Measurements from ENCODE around the gene TLR1.
"Not testable (repeated sequence)": the region's sequence is repeated elsewhere in the genome, so short reads cannot be mapped to it uniquely, and the experiment has no call there.

TLR1 gene, protein sequence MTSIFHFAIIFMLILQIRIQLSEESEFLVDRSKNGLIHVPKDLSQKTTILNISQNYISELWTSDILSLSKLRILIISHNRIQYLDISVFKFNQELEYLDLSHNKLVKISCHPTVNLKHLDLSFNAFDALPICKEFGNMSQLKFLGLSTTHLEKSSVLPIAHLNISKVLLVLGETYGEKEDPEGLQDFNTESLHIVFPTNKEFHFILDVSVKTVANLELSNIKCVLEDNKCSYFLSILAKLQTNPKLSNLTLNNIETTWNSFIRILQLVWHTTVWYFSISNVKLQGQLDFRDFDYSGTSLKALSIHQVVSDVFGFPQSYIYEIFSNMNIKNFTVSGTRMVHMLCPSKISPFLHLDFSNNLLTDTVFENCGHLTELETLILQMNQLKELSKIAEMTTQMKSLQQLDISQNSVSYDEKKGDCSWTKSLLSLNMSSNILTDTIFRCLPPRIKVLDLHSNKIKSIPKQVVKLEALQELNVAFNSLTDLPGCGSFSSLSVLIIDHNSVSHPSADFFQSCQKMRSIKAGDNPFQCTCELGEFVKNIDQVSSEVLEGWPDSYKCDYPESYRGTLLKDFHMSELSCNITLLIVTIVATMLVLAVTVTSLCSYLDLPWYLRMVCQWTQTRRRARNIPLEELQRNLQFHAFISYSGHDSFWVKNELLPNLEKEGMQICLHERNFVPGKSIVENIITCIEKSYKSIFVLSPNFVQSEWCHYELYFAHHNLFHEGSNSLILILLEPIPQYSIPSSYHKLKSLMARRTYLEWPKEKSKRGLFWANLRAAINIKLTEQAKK

DNA sequence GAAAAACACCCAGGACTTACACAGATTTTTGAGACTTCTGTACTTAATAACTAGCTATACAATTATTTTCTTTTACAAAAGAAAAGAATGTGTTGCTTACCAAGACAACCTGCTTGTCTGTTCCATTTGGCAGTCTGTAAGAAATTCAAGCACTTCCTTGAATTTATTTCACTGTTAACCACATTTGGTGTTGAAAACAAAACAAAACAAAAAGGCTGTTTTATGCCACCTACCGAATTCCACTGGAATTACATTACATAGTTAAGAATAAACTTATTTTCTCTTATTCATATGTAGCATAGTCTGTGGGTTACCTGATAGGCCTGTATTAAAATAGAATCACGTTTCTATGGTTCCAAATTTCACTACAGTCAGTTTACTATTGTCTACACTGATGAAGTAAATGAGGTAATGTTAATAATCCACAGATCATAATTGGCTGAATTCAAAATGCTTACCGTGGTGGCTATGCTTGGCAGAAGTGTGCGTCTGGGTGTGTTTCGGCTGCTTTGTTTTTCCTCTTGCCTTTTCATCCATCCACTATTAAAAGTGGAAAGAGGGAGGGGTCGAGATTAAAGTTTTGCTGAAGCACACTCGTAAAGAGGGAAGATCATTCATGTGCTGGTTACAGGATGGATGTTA, at the start of gene TLR1:
TSS of gene TLR1 (minus strand) at position 138 of the 642 bp plus-strand sequence. CDS start 5,960 bp downstream, outside the sequence.
- DNase-seq: no peak

DNA sequence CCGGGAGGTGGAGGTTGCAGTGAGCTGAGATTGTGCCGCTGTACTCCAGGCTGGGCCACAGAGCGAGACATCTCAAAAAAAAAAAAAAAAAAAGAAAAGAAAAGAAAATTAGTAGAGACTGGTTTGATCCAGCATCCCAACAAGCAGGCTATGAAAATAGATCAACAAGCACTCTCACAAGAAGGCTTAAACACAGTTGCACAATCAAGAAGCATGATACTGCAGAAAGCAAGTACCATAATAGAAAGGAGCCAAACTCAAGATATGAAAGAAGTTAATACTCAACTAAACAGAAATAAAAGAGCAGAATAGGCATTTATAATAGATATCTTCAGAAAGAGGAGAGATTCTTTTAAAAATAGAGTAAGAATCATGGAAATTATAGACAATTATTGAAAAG, 41.4 kb upstream of the TLR1 start:
- DNase-seq: no peak

DNA sequence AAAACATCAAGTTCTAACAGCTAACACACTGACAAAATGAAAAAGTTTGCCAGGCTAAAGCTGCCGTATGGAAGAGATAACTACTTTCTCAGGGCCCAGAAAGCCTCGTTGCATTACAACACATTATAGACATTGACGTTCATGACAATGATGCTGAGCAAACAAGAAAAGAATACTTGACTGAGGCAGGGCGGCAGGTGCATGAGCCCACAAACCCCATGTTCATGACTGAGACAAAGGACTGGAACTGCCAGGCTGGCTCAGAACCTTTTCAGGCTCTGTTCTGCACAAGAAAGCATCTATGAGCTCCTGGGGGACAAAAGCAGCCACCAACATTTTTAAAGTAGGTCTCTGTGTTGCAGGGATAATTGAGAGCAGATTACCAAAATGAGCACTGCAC, 38.4 kb upstream of the TLR1 start:
- peak; percentile 80 for DNase-seq

DNA sequence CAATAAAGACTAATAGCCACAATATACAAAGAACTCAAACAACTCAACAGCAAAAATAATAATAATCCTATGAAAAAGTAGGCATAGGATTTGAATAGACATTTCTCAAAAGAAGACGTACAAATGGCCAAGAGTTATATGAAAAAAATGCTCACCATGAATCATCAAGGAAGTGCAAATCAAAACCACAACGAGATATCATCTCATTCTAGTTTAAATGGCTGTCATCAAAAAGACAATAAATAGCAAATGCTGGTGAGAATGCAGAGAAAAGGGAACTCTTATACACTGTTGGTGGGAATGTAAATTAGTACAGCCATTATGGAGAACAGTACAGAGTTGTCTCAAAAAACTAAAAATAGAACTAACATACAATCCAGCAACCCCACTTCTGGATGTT, 33.3 kb upstream of the TLR1 start:
- no peak for DNase-seq

DNA sequence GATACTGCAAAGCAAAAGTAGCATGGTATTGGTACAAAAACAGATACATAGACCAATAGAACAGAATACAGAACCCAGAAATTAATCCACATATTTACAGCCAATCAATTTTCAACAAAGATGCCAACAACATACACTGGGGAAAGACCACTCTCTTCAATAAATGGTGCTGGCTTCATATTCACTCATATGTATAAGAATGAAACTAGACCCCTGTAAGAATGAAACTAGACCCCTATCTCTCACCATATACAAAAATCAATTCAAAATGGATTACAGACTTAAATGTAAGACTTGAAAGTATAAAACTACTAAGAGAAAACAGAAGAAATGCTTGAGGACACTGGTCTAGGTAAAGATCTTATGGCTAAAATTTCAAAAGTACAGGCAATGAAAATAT, 32.7 kb upstream of the TLR1 start:
- DNase-seq: no peak

DNA sequence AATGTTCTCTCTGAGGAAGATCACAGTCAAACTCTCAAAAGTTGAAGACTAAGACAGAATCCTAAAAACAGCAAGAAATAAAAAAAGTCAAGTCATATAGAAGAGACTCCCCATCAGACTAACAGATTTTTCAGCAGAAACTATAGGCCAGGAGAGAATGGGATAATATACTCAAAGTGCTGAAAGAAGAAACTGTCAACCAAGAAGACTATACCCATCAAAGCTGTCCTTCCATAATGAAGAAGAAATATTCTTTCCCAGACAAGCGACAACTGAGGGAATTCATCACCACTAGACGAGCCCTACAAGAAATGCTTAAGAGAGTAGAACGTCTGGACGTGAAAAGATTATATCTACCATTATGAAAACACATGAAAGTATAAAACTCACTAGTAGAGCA, 30.0 kb upstream of the TLR1 start:
- DNase-seq: no peak

DNA sequence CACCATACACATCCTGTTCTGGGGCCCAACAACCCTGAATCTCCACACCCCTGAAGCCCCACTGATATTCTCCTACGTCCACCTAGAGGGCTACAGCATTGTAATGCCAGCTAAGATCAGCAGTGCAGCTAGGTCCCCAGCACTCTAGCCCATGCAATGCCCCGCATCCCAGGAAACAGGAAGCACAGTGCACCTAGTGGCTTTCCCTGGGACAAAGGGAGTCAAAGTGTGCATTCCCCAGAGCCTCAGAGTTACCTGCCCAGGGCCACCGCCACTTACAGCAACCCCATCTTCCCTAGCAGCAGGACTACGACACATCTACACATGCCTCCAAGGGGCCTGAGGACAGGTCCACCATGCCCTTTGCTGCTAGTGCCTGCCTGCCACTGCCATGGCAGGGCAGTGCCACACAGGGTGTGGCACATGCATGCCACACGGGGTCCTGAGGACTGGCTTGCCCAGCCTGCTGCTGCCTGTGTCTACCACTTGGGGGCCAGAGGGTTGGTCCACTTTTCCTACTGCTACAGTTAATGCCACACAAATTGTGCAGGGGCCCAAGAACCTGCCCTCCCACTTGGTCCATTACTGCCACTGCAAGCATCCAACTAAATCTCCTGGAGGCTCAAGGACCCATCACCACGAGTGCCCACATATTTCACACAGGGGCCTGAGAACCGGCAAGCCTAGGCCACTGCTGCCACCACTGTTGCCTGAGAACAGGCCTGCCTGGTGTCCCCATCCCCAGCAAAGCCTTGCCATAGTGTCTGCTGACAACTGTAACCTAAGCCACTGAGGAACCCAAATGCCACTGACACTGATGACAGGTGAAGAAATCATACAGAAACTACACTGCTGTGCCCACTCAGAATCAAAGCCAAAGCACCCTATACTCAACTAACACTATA, 28.3 kb upstream of the TLR1 start:
- no peak for DNase-seq

DNA sequence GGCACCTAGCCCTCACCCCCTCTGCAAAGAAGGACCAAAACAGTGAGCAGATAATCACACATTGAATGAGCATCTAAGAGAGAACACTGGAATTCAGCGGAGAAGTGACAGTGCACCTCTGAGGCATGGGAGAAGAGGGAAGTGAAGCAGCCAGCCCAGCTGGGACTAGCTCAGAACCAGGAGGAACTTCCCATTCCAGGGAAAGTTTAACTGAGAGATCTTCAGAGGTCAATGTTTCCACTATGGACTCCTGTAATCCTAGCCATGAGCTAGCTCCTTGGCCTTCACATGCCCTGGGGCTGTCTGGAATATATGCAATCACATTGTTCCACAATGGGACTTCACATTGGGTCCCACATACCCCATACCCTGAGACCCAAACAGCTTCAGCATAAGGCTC, 27.6 kb upstream of the TLR1 start:
- no peak for DNase-seq

DNA sequence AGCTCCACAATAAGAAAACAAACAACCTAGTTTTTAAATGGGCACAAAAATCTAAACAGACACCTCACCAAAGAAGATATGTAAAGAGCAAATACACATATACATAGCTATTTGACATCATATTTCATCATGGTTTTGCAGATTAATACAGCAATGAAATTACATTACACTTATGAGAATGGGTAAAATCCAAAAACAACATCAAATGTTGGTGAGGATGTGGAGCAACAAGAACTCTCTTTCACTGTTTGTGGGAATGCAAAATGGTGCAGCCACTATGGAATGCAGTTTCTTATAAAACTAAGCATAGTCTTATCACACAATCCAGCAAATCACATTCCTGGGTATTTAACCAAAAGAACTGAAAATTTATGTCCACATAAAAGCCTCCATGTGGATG, 27.1 kb upstream of the TLR1 start:
- no peak for DNase-seq

DNA sequence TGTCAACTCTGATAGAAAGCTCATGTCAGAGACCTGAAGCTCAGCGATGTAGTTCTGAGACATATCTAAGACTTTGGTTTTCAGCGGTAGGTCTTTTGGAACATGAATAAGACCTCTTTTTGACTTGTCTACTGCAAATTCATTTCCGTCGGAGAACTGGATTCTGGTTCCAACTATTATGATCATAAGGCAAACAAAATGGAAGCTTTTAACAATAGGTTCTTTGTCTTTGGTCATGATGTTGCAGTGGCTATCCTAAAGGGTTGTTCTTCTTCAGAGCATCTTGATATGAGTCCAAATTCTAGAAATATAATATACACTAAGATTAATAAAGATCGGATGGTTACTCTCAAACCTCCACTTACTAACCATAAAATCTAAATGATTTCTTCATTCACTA, 24.6 kb upstream of the TLR1 start:
- no peak for DNase-seq

DNA sequence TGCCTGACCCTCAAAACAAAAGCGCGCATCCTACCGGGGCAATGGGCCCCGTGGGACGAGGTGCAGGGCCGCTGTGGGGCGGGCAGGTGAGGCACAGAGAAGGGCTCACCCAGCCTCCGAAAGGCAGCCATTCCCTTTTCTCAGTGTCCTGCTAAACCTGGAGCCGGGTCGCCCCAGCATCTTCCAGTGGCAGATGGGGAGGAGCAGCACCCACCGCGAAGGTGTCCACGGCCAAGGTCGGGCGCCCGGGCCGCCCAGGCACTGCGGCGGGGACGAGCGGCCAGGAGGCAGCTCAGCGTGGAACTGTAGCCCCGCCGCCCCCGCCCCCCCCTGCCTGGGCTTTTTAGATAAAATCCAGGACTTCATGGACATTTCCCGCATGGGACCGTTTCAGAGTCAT, 19.2 kb upstream of the TLR1 start:
- DNase-seq: no peak

DNA sequence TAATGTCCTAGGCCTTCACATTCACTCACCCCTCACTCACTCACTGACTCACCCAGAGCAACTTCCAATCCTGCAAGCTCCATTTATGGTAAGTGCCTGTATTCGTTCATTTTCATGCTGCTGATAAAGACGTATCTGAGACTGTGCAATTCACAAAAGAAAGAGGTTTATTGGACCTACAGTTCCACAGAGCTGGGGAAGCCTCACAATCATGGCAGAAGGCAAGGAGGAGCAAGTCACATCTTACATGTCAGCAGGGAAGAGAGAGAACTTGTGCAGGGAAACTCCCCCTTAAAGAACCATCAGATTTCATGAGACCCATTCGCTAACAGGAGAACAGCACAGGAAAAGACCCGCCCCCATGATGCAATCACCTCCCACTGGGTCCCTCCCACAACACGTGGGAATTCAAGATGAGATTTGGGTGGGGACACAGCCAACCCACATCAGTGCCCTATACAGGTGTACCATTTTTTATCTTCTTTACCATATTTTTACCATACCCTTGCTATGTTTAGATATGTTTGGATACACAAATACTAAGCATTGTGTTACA, 18.2 kb upstream of the TLR1 start:
- DNase-seq: no peak

DNA sequence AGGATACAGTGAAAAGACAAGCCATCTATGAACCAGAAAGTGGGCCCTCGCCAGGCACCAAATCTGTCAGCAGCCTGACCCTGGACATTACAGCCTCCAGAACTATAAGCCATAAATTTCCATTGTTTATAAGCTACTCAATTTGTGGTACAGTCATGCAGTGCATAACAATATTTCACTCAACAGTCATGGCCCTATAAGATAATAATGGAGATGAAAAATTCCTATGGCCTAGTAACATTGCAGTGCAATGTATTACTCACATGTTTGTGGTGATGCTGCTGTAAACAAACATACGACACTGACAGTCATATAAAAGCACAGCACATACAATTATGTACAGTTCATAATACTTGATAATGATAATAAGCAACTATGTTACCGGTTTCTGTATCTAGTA, 17.1 kb upstream of the TLR1 start:
- DNase-seq: no peak

DNA sequence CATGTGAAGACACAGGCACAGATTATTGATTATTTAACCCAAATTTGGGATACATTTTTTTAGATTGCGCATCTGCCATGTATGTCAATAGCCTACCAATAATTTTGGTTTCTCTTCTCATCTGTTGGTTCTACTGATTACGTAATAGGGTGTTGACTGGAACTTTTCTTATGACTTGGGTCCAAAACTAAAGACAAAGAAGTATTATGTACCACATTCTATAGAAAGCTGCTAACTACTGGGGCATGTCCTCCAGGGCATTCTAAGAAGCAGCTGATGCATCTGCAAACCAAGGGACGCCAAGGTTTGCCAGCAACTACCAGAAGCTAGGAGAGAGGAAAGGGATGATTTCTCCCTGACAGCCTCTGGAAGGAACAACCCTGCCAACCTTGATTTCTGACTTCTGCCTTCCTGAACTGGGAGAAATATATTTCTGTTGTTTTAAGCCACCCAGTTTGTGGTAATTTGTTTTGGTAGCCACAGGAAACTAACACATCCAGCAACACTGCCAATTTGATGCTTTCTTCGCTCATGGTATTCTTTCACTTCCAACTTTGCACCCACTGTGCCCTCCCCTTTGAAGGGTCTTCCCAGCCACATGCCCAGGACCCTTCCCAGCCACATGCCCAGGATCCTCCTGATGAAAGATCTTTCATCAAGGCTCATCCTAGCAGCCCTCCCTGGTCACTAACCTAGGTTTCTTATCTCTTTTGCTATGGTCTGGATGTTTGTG, 15.9 kb upstream of the TLR1 start:
- no peak for DNase-seq

DNA sequence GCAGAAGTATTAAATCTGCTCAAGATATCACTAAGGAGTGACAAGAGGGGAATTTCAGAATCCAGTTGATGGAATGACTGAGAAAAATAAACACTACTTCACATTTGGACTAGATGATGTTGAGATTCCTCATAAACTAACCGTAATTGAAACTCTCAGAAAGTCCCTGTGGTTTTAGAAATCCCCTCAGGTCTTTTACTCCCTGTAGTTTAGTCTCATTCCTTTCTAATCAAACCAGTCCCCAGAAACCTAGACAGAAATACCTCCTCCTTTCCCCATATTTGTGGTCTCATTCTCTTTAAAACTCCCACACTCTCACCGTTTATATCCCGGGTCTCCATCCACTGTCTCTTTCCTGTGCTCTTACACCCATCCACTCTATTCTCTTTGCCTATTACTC, 15.0 kb upstream of the TLR1 start:
- no peak for DNase-seq

DNA sequence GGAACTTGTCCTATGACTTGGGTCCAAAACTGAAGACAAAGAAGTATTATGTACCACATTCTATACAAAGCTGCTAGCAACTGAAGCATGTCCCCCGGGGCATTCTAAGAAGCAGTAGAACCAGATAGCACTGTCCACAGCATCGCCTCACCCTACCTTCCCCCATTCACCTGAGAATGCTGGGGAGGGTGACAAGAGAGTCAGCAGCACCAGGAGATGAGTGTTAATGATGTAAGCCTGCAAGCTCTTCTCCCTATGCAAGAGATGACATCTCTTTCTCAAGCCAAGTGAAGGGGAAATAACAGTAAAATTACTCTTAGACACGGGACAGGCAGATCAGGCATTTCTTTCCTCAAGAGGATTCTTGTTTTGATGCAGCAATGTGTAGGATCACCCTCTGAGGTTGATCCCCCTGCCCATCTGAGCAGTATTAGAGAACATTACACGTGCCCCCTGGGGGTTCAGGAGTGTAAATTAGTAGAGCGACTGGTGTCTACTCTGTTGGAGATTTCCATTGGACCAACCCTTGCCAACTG, 13.9 kb upstream of the TLR1 start:
- no peak for DNase-seq

DNA sequence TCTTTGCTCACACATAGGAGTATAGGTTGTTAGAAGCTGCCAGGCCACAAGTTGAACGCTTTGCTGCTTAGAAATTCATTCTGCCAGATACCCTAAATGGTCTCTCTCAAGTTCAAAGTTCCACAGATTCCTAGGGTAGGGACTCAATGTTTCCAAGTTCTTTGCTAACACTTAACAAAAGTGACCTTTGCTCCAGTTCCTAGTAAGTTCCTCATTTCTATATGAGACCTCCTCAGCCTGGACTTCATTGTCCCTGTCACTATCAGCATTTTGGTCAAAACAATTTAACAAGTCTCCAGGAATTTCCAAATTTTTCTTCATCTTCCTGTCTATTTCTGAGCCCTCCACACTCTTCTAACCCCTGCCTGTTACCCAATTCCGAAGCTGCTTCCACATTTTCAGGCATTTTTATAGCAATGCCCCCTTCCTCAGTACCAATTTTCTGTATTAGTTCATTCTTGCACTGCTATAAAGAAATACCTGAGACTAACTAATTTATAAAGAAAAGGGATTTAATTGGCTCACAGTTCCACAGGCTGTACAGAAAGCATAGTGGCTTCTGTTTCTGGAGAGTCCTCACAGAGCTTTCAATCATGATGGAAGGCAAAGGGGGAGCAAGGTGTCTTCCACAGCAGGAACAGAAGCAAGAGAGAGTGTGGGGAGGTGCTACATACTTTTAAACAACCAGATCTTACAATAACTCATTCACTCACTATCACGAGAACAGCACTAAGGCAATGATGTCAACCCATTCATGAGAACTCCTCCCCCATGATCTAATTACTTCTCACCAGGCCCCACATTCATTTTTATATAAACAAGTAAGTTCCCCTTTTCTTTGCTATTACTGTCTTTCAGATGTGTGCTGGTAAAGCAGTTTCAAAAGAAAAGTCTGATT, 11.5 kb upstream of the TLR1 start:
- no peak for DNase-seq

DNA sequence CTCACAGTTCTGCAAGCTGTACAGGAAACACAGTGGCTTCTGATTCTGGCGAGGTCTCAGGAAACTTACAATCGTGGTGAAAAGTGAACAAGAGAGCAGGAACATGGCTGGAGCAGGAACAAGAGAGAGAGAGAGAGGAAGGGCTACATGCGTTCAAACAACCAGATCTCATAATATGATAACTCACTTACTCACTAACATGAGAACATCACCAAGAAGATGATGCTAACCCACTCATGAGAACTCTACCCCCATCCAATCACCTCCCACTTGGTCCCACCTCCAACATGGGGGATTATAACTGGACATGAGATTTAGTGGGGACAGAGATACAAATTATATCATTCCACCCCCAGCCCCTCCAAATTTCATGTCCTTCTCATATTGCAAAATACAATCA, 9.8 kb upstream of the TLR1 start:
- no peak for DNase-seq

DNA sequence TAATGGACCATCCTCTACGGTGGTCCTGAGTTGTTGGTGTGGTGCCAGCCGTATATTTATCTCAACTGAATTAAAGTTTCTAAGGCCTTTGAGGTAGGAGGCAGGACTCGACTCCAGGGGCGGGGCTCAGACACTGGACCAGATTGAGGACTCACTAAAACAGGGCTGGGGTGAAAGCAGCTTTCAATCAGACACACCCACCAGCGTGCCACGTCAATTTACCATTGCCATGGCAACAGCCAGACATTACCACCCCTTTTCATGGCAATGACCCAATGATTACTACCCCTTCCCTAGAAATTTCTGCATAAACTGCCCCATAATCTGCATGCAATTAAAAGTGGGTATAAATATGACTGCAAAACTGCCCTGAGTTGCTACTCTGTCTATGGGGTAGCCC, 6.7 kb upstream of the TLR1 start:
- DNase-seq: no peak

DNA sequence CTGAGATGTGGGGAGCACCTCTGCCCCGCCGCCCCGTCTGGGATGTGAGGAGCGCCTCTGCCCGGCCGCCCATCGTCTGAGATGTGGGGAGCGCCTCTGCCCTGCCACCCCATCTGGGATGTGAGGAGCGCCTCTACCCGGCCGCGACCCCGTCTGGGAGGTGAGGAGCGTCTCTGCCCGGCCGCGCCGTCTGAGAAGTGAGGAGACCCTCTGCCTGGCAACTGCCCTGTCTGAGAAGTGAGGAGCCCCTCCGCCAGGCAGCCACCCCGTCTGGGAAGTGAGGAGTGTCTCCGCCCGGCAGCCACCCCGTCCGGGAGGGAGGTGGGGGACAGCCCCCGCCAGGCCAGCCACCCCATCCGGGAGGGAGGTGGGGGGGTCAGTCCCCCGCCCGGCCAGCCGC, 2.9 kb upstream of the TLR1 start:
- DNase-seq: not testable (repeated sequence)

All from NCI-H1092 (cell line).